ENCODE results near the gene CSNK2A1. TPM values are rescaled to one million over a fixed set of nuclear protein-coding genes. Genes with fewer than 3 reads are reported as not detected.
"Not testable (repeated sequence)": the region's sequence is repeated elsewhere in the genome, so short reads cannot be mapped to it uniquely, and the experiment has no call there.

The CSNK2A1 gene
- 56.8 TPM for polyA plus RNA-seq

DNA sequence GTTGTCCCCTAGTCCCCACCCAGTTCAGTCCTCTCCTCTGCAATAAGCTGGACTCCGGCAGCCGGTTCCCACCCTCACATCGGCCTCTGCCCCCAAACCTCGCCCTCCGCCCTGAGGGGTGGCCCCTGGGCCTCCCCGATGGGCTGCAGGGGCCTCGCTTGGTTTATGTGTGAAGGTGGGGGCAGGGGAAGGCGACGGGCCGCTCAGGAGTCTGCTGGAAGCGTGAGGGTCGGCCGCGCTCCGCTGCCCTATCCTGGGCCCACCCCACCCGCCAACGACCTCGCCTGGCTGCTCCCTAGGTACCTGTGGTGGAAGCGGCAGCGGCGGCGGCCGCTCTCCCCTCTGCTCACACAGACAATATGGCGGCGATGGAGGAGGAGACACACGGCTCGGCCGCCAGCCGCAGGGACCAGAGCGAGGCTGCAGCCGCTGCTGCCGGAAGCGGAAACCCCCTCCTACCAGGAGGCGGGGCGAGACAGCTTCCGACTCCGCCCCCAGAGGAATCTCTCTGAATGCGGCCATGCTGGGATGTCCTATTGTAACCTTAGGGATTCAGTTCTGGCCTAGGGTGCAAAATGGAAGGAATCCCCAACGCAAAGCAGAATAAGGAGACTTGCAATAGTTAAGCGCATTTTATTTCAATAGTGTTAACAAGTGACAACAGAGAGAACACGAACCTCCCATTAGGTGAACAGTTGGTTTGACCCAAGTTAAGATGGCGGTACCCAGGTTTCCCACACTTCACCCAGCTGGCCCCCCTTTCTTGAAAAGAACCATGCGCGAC is at the start of gene CSNK2A1:
TSS of gene CSNK2A1 (minus strand) at position 422 of the 784 bp plus-strand sequence. CDS start 35,239 bp downstream, outside the sequence.
- peaks cover 6% of the 10 kb centered on the region for H3K27me3 Mint-ChIP-seq
- H3K36me3 Mint-ChIP-seq: peaks cover 2% of the 10 kb centered on the region
- H3K4me1 Mint-ChIP-seq: peaks cover 30 to 41% (median 37%) of the 10 kb centered on the region in 3 donors
- H3K4me3 Mint-ChIP-seq: peak within 1 kb of the TSS; percentile 92 to 99 (median 96)
- H3K27ac Mint-ChIP-seq: peak within 1 kb of the TSS; percentile 96 to 100 (median 99)
- H3K9me3 Mint-ChIP-seq: no peaks in the 10 kb centered on the region

DNA sequence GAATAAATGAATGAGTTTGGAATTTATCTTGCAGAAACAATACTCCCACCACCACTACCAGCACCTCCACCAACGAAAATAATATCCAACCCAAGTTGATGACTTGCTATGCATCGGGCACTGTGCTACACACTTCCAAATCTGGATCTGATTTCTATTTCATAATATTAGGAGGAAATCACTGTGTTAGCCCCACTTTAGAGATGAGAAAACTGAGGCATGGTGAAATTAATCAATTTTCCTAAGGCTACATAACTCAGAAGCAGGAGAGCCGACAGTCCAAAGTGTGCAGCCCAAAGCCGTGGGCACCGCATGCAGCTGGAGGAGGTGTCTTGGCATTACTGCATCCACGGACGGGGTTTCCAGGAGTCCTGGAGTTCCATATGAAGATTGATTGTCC is 48.9 kb upstream of the CSNK2A1 start:
- Mint-ChIP-seq H3K27ac (no peak overlapping the region), H3K9me3 (no peaks in the 10 kb centered on the region), H3K27me3 (peaks cover 15% of the 10 kb centered on the region)

DNA sequence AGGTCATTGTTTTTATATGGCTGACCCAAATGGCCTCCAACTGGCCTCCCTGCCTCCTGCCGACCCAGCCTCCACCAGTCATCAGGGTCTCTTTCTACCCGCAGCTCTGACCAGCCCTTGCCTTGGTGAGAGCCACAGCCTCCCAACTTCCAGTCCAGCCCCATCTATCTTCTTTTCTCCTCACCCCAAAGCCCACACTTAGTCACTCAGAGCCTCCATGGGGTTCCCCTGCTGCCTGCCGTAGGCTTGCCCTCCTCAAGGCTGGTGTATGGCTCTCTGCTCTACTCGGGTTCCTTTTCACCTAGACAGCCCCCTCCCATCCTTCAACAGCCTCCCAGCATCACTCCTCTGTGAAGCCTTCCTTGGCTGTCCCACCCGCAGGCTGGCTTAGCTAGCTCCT is 48.4 kb upstream of the CSNK2A1 start:
- Mint-ChIP-seq H3K4me3 (no peak overlapping the region), H3K9me3 (no peaks in the 10 kb centered on the region), H3K36me3 (peaks cover 3% of the 10 kb centered on the region), H3K27me3 (peaks cover 15% of the 10 kb centered on the region), H3K27ac (no peak overlapping the region), H3K4me1 (peaks cover 0 to 3% (median 2%) of the 10 kb centered on the region in 3 donors)

More for the DNA sequence above, 48.9 kb upstream of the CSNK2A1 start:
- H3K4me3 Mint-ChIP-seq: peak overlapping the region in 1 of 4 donors; percentile 43
- H3K36me3 Mint-ChIP-seq: peaks cover 3% of the 10 kb centered on the region
- peaks cover 0 to 3% (median 2%) of the 10 kb centered on the region in 3 donors for H3K4me1 Mint-ChIP-seq

DNA sequence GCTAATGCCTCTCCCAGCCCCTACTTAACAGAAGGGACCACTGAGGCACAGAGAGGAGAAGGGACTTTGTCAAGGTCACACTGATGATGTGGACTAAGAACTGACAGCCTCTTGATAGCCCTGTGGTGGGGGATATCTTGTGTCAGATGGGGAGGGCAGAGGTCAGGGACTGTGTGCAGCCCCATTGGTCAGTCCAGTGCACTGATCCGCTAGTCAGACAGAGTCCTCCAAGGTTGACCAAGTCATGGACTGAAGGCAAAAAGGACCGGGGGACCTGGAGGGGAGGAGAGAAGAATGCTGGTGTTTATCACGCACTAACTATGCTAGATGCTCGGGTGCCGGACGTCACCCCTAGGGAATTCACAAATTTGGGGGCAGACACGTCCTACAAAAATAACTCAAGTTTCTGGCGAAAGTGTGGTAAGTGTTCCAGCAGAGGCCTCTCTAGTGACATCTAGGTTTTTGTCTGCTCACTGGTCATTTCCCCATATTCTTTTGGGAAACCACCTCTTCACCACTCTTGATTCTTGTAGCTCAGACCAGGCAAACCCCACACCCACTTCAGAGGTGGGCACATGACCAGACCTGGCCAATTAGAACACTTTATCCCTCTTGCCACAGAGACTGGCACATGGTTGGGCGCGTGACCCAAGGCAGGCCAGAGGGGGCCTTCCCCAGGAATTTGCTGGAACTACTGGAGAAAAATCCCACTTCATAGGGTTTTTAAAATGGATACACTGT is 45.5 kb upstream of the CSNK2A1 start:
- Mint-ChIP-seq H3K4me1 (peaks cover 0 to 3% (median 2%) of the 10 kb centered on the region in 3 donors), H3K27me3 (peaks cover 20% of the 10 kb centered on the region), H3K9me3 (no peaks in the 10 kb centered on the region), H3K27ac (no peak overlapping the region), H3K36me3 (peaks cover 3% of the 10 kb centered on the region), H3K4me3 (peak overlapping the region in 2 of 4 donors; percentile 0 to 67)

DNA sequence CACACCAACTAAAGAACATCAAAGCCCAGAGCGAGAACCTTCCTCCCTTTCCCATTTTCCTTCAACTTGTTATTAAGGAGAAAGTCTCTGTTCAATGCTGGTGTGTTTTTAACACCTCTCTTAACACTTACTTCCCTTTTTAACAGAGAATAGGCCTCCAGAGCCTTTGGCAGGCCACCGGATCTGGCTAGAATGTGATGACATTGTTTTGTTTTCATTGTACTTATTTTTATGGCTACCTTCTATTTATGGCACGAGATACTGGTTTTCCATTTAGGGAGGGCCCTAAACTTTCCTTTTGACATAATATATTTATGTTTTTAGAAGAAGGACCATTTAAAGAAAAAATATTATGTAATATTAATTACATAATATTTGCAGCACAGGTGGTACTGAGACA is 44.9 kb upstream of the CSNK2A1 start:
- Mint-ChIP-seq H3K36me3 (peaks cover 3% of the 10 kb centered on the region), H3K27ac (no peak overlapping the region), H3K9me3 (no peaks in the 10 kb centered on the region), H3K4me3 (no peak overlapping the region), H3K27me3 (peaks cover 18% of the 10 kb centered on the region), H3K4me1 (peaks cover 0 to 3% (median 2%) of the 10 kb centered on the region in 3 donors)

DNA sequence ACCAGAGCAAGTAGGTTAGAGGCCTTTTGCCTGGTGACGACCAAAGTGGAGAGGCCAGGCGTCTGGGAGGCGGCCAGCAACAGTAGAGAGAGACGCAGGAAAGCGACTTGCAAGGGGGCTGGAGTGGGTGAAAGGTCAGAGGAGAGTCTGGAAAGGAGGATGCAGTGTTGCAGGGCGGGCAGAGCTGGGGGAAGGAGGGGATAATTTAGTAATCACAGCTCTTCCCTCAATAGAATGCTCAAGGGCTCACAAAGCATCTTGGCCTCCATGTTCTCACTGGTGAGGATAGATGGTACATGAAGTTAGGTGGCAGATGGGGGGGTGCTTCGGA is 41.3 kb upstream of the CSNK2A1 start:
- no peaks in the 10 kb centered on the region for H3K36me3 Mint-ChIP-seq
- no peaks in the 10 kb centered on the region for H3K9me3 Mint-ChIP-seq
- peaks cover 0 to 3% (median 0%) of the 10 kb centered on the region in 3 donors for H3K4me1 Mint-ChIP-seq
- no peak overlapping the region for H3K4me3 Mint-ChIP-seq
- H3K27ac Mint-ChIP-seq: no peak overlapping the region
- peaks cover 14% of the 10 kb centered on the region for H3K27me3 Mint-ChIP-seq

DNA sequence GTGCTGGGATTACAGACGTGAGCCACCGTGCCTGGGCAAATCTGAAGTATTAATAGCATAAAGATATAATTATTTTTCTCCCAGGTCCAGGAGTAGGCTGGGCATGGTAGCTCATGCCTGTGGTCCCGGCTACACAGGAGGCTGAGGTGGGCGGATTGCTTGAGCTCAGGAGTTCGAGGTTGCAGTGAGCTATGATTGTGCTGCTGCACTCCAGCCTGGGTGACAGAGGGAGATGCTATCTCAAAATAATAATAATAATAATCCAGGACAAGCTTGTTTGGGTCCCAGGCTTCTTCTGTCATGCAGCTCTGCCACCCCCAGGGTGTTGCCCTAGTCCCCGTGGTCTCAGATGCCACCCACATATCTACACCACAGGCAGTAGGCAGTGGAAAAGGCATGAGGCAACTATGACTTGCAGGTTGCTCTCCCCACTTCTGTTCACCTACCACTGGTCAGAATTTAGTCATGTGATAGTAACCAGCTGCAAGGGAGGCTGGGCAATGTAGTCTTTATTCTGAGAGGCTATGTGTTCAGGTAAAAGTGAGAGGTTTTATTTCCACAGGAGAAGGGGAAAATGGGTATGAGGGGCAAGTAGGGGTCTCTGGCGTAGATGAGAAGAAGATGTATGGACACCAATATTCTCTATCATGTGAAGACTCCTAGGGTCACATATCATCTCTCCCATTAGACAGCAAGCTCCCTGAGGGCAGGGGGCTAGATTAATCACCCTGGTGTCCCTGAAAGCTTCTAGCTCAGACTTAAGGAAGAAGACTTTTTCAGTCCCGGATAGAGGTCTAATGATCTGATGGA is 40.8 kb upstream of the CSNK2A1 start:
- peaks cover 14% of the 10 kb centered on the region for H3K27me3 Mint-ChIP-seq
- H3K36me3 Mint-ChIP-seq: no peaks in the 10 kb centered on the region
- H3K27ac Mint-ChIP-seq: no peak overlapping the region
- H3K4me3 Mint-ChIP-seq: no peak overlapping the region
- H3K4me1 Mint-ChIP-seq: peaks cover 0 to 1% (median 0%) of the 10 kb centered on the region in 3 donors
- H3K9me3 Mint-ChIP-seq: no peaks in the 10 kb centered on the region

DNA sequence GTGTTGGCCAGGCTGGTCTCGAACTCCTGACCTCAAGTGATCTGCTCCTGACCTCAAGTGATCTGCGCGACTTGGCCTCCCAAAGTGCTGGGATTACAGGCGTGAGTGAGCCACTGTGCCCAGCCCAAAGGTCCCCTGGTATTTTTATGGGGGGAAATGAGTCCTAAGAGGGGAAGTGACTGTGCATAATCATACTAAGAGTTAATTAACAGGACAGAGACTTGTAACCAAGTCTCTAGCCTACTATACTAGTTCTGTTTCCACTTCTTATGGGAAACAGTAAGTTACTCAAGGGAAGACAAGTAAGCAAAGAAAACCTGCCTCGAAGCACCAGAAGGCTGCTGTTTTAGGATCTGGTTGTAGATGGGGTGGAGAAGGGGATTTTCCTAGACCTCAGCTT is 38.6 kb upstream of the CSNK2A1 start:
- Mint-ChIP-seq H3K9me3 (no peaks in the 10 kb centered on the region), H3K27ac (no peak overlapping the region), H3K36me3 (no peaks in the 10 kb centered on the region), H3K27me3 (peaks cover 14% of the 10 kb centered on the region), H3K4me3 (no peak overlapping the region), H3K4me1 (no peaks in the 10 kb centered on the region)

DNA sequence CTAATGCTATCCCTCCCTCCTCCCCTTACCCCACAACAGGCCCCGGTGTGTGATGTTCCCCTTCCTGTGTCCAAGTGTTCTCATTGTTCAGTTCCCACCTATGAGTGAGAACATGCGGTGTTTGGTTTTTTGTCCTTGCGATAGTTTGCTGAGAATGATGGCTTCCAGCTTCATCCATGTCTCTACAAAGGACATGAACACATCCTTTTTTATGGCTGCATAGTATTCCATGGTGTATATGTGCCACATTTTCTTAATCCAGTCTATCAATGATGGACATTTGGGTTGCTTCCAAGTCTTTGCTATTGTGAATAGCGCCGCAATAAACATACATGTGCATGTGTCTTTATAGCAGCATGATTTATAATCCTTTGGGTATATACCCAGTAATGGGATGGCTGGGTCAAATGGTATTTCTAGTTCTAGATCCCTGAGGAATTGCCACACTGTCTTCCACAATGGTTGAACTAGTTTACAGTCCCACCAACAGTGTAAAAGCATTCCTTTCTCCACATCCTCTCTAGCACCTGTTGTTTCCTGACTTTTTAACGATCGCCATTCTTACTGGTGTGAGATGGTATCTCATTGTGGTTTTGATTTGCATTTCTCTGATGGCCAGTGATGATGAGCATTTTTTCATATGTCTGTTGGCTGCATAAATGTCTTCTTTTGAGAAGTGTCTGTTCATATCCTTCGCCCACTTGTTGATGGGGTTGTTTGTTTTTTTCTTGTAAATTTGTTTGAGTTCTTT is 35.5 kb upstream of the CSNK2A1 start:
- not testable (repeated sequence) for H3K4me3 Mint-ChIP-seq, H3K4me1 Mint-ChIP-seq, H3K9me3 Mint-ChIP-seq, H3K27ac Mint-ChIP-seq, H3K36me3 Mint-ChIP-seq
- H3K27me3 Mint-ChIP-seq: peaks cover 12% of the 10 kb centered on the region

DNA sequence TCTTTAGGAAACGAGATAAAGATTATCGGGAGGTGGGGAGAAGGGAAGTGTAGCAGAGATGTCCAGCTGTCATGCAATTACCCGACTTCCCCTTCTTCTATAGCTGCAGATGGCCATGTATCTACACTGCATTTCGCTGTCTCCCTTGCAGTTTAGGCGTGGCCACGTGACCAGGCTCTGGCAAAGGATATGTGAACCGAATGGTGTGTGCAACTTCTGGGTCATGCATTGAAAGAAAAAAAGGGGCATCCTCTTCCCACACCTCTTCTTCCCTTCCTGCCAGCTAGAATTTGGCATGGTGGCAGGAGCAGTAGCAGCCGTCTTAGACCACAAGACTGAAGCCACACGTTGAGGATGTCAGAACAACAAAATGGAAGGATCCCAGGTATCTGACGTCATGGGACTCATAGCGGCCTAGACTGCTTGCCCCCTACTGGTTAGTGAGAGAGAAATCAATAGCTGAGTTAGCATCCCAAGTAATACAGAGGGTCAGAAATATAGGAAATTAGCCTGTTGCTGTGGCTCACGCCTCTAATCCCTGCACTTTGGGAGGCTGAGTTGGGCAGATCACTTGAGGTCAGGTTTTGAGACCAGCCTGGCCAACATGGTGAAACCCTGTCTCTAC is 33.7 kb upstream of the CSNK2A1 start:
- H3K4me3 Mint-ChIP-seq: peak overlapping the region in 1 of 4 donors; percentile 5
- no peak overlapping the region for H3K27ac Mint-ChIP-seq
- H3K9me3 Mint-ChIP-seq: no peaks in the 10 kb centered on the region
- no peaks in the 10 kb centered on the region for H3K36me3 Mint-ChIP-seq
- H3K27me3 Mint-ChIP-seq: peaks cover 18% of the 10 kb centered on the region
- no peaks in the 10 kb centered on the region for H3K4me1 Mint-ChIP-seq

DNA sequence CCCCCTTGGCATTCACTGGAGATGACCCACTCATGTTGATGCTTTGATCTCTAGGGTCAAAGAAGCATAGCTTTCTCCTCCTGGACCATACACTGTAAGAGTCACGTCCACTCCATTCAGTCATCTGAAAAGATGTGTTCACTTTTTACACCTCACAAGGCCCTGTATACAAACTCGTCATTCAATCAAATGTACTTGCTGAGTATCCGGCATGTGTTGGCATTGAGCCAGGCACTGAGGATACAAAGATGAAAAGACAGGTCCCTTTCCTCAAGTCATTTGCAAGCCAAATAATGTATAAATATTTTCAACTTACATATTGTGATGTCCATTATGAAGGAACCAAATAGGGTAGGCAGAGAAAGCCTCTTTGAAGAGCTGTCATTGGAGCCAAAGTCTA is 32.6 kb upstream of the CSNK2A1 start:
- Mint-ChIP-seq H3K36me3 (no peaks in the 10 kb centered on the region), H3K9me3 (no peaks in the 10 kb centered on the region), H3K27me3 (peaks cover 19% of the 10 kb centered on the region), H3K4me1 (no peaks in the 10 kb centered on the region), H3K4me3 (no peak overlapping the region), H3K27ac (no peak overlapping the region)

DNA sequence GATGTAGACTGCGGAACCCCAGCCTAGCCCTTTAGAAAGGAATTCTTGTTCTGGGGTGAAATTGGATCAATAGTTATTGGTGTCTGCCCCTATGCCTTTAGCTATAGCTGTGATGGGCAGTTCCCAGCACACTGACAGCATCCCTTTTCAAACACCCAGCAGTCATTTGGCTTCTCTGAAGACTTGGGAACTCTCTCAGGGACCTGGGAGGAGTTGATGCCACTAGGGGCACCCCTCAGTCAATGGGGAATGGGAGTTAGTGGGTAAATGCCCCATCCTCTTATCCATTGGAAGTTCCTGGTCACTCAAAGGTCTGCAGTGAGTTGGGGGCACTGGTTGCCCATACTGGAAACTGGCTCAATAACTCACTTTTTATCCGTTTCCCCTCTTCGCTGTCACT is 31.6 kb upstream of the CSNK2A1 start:
- no peak overlapping the region for H3K4me3 Mint-ChIP-seq
- H3K4me1 Mint-ChIP-seq: no peaks in the 10 kb centered on the region
- H3K9me3 Mint-ChIP-seq: no peaks in the 10 kb centered on the region
- H3K27me3 Mint-ChIP-seq: peaks cover 19% of the 10 kb centered on the region
- no peaks in the 10 kb centered on the region for H3K36me3 Mint-ChIP-seq
- H3K27ac Mint-ChIP-seq: no peak overlapping the region

DNA sequence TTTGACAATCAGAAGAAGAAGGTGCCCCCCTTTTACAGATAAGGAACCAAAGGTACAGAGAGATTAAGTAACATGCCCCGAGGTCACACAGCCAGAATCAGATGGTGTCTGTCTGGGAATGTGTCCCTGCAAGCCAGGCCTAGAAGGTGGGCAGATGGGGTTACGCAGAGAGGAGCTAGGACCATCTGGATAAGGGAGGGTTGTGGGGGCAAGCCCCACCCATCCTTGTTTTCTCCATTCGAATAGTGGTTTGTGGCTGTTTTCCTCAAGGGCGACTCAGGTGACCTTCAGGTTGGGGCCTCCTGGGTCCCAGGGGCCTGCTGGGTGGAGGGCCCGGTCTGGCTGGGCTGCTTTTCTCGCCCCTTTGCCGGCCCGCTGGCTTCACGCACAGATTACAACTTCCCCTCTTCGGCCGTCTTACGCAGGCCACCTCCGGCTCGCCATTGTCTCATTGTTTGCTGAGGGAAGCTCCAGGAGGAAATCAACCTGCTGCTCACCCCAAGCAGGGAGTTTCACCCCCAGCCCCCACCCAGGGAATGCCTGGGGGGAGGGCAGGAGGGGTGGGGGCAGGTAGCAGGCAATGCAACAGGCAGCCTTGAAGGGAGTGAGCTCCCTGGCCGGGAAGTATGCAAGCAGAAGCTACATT is 30.8 kb upstream of the CSNK2A1 start:
- H3K9me3 Mint-ChIP-seq: no peaks in the 10 kb centered on the region
- H3K36me3 Mint-ChIP-seq: no peaks in the 10 kb centered on the region
- H3K27me3 Mint-ChIP-seq: peaks cover 21% of the 10 kb centered on the region
- H3K4me3 Mint-ChIP-seq: no peak overlapping the region
- H3K27ac Mint-ChIP-seq: no peak overlapping the region
- H3K4me1 Mint-ChIP-seq: no peaks in the 10 kb centered on the region
